Frontal cortex (tissue), 4 donors: ENCODE measurements around the gene PPDPF. TPM values are rescaled to one million over a fixed set of nuclear protein-coding genes. Genes with fewer than 3 reads are reported as not detected.

Source experiments
- DNase-seq, 2 donors: peaks; one replicate each; pipeline ENCODE4 v3.0.0; 2012; ENCODE audit warnings: low spot score in 2 of 2
- FAIRE-seq: peaks from 2 replicates; lab custom pipeline; 2012; peaks lifted over from hg19 to GRCh38; lab: Jason Lieb, UNC
- total RNA-seq: library from RNA; depleted of rRNA; stranded (reverse); fragments of >200 nt; gene quantifications from one replicate; pipeline ENCODE4 v1.2.3, GENCODE V29; 2014
- donor health status: control.
- donor health status: control.
- donor health status: control.

Gene PPDPF
- total RNA-seq, 1 donor from 2014 or later = 17.1 TPM

DNA sequence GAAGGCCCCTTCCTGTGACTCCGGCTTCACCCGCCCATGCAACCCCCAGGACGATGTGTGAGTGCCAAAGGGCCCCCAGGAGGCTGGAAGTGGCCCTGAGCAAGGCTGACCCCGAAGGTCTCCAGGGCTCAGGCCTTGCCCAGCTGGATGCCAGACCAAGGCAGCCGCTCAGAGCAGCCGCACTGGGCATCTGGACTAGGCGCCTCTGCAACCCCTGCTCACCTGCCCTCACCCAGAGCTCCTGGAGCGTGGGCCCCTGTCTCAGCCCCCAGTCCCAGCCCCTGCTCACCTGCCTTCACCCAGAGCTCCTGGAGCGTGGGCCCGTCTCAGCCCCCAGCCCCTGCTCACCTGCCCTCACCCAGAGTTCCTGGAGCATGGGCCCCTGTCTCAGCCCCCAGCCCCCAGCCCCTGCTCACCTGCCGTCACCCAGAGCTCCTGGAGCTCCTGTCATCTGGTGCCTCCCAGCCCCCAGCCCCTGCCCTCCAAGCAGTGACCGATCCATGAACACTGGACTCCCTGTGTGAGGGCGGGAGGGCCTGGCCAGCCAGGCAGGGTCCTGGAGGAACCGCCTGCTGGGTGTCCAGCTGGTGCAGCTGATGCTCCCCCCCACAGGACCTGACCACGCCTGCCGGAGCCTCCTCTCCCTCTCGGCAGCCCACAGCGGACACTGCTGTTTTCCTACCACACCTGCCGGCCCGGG lies 25.8 kb downstream of the PPDPF start:
- DNase-seq = no peak
- FAIRE-seq = no peak

DNA sequence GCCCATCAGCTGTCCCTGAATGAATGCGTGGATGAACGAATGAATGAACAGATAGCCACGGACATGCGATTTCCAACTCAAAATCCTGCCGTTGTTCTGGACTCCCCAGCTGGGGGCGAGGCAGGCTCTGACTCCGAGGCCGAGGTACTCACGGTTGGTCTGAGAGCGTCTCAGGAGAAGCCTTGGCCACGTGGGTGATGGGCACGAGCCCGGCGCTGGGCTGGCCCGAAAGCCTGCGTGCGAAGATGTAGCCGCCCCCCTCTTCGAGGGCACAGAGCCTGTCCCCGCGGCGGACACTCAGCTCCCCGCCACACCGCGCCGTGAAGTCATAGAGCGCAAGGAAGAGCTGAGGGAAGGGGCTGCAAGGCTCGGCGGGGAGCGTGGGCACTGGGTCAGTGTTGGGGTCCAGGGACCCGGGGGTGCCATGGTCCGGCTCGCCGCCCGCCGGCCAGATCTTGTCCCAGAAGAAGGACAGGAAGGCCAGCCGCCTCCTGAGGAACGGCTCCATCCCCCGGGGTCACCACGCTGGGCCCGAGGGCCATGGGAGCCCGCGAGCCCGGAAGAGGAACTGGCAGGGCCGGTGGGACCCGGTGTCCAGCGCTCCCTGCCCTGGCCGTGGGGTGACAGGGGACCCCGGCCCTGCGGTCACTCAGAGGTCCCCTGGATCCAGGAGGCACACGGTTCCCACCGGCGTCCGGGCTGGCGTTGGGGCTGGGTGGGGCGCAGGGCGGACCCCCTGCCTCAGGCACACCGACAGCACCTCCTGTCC lies 26.6 kb downstream of the PPDPF start:
- no peak for DNase-seq
- no peak for FAIRE-seq

DNA sequence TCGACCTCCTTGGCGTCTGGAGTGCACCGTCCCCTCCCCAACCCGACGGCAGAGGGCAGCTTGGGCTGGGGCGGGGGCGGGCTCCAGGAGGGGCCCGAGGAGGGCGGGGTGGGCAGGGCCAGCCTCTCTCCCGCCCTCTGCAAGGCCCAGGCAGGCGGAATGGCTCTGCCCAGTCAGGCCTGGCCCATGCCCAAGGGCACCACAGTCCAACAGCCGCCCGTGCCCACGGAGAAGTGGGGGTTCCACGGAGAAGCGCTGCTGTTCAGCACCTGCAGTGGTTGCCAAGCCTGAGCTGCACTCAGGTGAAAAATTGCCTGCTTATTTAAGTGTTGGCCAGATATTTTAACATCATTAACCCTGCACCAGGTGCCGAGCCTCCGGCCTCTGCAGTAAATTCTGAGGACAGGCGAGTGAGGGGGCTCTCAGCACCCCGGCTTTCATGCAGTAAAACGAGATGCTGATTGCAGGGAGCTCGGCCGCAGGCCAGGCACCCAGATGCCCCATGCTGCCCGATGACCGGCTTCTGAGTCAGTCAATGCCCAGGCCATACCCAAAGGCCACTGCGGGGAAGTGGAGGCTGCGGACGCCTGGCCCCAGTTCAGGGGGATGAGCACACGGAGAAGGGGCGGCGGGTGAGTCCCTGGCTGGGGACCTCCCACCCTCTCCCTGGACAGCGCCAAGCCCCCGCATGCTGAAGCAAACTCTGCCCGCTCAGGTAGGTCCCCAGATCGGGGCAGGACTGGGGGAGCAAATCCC lies 27.3 kb downstream of the PPDPF start, which contains the start of gene SRMS:
Gene SRMS, minus strand, starts transcription at position 25 of the 756 bp plus-strand sequence. CDS start 286 bp downstream, outside the sequence.
- FAIRE-seq (no peak), DNase-seq (no peak)

DNA sequence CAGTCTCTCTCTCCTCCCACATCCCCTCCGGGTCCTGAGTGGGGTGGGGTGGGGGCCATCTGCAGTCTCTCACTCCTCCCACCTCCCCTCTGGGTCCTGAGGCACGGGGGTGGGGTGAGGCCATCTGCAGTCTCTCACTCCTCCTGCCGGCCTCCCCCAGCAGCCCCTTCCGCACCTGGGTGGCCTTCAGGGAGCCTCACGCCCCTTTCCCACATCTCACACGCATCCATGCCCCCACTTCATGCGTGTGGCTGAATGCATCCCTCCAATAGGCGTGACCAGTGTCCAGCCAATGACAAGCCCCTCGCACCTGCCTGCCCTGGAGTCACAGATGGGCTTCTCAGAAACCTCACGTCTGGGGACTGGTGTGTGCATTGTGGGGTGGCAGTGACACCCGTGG lies 28.0 kb downstream of the PPDPF start:
- FAIRE-seq (no peak), DNase-seq (no peak)

DNA sequence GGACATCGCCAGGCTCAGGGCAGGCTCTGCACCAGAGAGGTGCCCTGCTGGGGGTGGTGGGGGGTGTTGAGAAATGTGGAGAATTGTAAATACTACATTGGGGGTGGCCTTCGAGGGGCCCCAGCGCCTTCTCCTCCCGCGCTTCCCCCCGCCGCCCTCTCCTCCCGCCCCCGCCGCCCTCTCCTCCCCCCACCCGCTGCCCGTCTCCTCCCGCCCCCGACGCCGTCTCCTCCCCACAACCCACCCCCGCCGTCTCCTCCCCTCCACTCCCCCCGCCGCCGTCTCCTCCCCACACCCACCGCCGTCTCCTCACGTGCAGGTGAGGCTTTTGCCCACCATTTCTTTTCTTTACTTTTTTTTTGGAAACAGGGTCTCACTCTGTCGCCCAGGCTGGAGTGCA lies 28.5 kb downstream of the PPDPF start:
- FAIRE-seq = no peak
- DNase-seq = no peak

DNA sequence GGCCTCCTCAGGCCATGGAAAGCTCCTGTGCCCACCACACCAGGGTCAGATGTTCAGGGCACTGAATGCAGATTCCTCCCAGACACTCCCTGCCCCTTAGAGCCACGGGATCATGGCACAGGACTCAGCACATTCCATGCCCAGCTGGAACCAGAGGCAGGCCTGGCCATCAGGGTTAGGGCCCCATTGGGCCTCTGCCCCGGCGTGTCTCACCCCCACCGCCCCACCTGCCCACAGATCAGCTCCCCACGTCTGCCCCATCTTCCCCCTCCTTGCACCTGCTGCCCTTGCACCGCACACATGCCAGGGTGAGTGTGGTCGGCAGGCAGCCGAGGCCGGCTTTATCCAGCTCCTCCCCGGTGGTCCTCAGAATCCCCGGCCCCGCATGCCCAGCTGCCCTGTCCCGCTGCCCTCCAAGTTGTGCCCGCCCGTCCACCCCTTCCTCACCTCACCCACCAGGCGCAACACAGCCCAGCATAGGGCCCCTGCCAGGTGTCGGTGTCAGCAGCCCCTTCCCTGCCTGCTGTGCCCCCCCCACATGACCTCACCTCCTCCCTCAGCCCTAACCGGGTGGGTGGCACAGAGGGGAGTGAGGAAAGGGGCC lies 29.2 kb downstream of the PPDPF start:
- no peak for DNase-seq
- FAIRE-seq = no peak

DNA sequence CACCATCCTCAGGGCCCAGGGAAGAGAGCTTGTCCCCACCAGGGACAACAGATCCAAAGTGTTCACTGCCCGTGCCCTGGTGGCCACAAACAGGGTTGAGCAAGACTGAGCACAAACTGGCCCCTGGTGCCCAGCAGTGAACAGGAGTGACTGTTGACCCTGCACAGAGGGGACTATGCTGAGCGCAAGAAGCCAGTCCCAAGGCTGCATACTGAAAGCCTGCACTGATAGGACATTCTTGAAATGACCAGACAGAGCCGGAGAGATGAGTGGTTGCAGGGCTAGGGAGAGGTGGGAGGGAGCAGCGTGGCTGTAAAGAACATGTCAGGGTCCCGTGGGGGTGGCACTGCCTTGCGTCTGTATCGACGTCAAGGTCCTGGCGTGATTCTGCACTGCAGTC lies 30.5 kb downstream of the PPDPF start:
- no peak for FAIRE-seq
- DNase-seq = no peak

DNA sequence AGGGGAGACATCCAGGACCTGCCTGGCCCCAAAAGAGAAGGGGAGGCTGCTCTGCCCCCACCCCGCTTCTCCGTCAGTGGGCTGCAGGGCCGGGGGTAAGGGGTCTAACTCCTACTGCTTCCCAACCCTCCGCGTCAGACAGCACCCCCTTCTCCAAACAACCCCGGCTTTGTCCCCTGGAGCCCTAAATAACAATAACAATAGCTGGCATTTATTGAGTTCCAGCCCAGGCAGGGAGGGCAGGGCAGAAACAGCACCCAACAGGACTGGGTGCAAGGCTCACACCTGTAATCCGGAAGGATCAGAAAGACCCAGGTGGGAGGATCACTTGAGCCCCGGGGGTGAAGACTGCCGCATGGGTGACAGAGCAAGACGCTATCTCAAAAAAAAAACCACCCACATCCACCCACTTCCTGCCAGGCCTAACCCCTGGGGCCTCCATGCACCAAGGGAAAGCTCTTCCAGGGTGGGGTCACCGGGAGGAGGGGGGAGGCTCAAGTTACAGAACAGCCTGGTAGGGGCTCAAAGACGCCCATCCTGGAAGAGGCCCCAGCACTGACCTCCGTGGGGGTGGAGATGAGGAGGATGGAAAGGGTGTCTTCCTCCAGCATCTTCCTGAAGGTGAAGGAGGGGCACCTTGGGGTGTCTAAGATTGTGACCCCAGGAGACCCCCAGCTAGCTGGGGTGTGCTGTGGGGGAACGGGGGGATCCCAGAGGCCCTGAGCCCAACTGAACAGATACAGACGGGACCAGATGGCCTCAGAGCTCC lies 32.1 kb downstream of the PPDPF start:
- FAIRE-seq = no peak
- no peak for DNase-seq

DNA sequence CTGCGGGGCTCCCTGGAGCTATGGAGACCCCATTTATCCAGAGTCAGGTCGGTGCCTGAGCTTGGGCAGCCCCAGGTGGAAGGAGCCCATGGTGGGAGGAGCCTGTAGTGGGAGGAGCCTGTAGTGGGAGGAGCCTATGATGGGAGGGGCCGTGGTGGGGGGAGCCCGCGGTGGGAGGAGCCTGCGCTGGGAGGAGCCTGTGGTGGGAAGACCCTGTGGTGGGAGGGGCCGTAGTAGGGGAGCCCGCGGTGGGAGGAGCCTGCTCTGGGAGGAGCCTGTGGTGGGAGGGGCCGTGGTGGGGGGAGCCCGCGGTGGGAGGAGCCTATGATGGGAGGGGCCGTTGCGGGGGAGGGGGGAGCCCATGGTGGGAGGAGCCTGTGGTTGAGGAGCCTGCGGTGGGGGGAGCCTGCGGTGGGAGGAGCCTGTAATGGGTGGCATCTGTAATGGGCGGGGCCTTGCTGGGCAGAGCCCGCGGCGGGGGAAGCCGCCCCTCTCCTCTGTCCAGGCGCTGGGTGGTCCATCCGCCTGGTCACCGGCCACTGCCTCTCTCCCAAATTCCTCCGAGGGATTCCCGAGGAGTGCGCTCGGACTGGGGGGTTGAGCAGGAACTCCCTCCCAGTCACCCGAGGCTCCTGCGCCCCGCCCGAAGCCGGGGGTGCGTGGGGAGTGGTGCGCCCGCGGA lies 32.8 kb downstream of the PPDPF start:
- no peak for FAIRE-seq
- peak in 1 of 2 donors; percentile 75 for DNase-seq

DNA sequence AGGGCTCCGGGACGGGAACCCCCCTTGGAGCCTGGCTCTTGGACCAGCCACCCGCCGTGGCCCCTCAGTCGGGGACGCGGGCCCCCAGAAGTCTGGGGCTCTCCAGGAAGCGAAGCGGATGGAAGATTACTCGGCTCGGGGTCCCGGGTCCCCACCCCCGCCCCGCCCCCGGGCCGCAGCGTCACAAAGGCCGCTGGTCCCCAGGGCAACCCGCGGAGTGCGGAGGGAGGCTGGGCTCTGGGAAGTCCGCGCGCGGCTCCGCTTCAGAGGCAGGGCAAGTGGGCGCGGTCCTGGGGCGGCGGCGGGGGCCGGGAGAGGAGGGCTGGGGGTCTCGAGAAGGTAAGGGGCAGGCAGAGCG lies 33.3 kb downstream of the PPDPF start, which contains the start of gene FNDC11:
Gene FNDC11, plus strand, starts transcription at position 227 of the 358 bp plus-strand sequence. CDS start 1,505 bp downstream, outside the sequence.
- DNase-seq (no peak), FAIRE-seq (no peak)

DNA sequence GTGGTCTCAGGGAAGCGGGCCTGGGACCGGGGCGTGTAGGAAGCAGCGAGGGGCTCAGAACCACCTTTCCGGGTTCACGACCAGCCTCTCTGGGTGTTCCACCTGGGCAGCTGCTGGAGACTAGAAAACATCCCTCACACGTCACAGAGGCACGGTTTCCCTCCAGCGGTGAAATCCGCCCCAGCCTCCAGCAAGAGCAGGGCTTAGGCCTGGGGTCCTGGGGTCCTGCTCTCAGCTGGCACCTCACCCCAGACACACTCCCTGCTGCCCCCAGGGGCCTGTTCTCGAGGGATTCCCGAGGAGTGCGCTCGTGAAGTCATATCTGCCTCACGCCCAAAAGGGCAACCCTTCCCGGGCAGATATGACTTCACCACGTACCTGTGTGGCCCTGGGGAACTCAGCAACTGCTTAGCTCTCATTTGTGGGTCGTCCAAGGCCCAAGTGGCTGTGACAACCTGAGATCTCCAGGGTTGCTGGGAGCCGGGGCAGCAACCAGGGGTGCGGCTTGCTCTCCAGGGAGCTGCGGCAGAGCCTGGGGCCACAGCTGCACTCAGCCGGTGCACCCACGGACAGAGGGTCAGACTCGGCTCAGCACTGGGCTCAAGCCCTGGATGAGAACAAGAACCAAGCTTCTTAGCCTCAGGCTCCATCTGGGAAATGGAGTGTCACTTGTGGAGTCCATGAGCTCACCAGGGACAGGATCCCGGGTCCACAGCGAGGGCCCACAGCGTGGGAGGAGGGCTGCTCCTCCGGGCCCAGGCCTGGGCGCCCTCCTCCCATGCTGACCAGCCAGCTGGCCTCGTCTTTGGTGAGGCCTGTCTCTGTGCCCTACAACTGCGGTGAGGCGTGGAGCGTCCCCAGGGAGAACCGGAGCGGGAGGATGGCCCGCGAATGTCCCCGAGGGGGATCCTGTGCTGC lies 34.1 kb downstream of the PPDPF start:
- FAIRE-seq (no peak), DNase-seq (no peak)

DNA sequence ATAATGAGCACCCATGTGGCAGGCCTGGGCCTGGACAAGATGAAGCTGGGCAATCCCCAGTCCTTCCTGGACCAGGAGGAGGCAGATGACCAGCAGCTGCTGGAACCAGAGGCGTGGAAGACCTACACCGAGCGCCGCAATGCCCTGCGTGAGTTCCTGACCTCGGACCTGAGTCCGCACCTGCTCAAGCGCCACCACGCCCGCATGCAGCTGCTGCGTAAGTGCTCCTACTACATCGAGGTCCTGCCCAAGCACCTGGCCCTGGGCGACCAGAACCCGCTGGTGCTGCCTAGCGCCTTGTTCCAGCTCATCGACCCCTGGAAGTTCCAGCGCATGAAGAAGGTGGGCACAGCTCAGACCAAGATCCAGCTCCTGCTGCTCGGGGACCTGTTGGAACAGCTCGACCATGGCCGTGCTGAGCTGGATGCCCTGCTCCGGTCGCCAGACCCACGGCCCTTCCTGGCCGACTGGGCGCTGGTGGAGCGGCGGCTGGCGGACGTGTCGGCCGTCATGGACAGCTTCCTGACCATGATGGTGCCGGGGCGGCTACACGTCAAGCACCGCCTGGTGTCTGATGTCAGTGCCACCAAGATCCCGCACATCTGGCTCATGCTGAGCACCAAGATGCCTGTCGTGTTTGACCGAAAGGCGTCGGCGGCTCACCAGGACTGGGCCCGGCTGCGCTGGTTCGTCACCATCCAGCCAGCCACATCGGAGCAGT lies 35.3 kb downstream of the PPDPF start:
- no peak for FAIRE-seq
- no peak for DNase-seq

DNA sequence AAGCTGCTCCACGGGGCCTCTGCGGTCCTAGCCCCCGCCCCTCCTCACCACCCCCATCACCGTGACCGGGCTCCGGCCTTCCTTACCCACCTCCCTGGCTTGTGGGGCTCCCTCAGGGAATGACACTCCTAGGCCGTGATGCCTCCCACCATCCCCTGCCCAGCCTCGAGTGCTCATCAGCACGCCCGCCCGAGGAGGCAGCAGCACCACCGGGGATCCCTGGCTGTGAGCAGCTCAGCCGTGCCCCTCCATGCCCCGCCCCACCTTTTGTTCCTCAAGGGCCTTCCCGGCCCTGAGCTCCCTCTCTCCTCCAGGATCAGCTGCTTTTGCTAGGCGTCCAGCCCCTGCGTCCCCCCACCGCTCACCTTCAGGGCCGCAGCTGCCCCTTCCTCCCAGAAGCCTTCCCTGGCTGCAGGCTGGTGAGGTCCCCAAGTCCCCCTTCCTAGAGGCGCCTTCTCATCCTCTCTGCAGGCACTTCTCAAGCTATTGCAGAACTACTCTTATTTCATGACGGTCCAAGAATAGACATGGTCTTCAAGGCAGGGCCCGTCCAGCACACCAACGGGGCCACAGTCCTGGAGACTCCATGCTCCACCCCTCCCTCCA lies 36.4 kb downstream of the PPDPF start:
- FAIRE-seq = no peak
- no peak for DNase-seq

DNA sequence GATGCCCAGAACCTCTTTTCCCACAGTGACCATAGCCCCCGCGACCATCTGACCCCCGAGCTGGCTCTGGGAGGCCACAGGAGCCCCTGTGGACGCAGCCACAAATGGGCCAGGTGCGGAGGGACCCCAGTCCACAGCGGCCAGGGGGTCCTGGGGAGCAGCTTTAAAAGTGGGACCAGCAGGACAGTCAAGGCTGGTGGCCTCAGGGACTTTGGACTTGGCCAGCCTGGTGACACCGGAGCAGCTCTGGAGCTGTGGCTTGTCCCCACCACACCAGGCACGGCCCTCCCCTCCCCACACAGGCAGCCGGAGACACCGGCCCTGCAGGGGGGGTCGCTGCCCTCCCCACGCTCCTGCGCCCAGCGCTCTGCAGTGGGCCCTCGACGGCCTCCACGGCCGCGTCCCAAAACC lies 36.9 kb downstream of the PPDPF start:
- FAIRE-seq = no peak
- no peak for DNase-seq

DNA sequence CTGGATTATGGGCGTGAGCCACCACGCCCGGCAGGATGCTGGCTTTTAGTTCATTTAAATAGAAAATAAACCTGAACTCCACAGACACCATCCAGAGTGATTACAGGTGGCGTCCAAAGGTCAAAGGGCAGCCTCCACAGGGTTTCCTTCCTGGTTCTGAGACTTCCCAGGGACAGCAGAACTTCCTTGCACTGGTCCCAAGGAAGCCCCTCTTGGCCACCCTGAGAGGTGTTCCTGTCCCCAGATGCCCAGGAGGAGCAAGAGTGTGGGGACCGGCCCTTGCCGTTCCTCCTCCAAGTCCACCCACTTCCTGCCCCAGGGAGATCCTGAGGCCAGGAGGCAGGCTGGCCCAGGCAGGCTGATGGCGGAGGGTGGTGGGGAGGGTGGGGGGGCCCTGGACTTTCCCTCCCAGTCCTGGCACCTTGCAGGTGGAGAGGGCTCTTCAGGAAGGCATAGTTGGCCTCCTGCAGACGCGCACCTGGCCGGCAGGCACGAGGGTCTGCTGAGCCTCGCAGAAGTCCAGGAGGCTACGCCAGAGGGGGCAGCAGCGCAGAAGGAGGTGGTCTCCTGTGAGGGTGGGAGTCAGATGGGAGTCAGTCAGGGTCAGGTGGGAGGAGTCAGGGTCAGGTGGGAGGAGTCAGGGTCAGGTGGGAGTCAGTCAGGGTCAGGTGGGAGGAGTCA lies 38.4 kb downstream of the PPDPF start:
- FAIRE-seq (no peak), DNase-seq (no peak)
